Activated CD4-positive, alpha-beta T cell treated with anti-CD3 and anti-CD28 coated beads, Interleukin-2, Interleukin-4, amounts not matched to agents 100 ng/mL and 50 ng/mL, durations not matched to agents 16 hours and 8 hours (primary cell): ENCODE data around the gene PACSIN3.

Source experiments
- DNase-seq: peaks from one replicate; pipeline ENCODE4 v3.0.0-alpha.2; 2020; ENCODE audit warnings: low spot score

The PACSIN3 gene

GRCh38 chr11:47176328-47177228, 9.7 kb downstream of the PACSIN3 start, which contains the start of gene ARFGAP2:
ARFGAP2 (minus strand) TSS chr11:47176879; CDS start chr11:47176853, 26 bp downstream.
- DNase-seq, result peak; percentile 96

GRCh38 chr11:47175746-47176327, 10.4 kb downstream of the PACSIN3 start:
- DNase-seq, result no peak

- DNase-seq, result no peak
These were observed 13.4 kb downstream of the PACSIN3 start for GRCh38 chr11:47172740-47173336.

GRCh38 chr11:47171856-47172255, 14.4 kb downstream of the PACSIN3 start:
- no peak for DNase-seq

GRCh38 chr11:47171061-47171838, 15.0 kb downstream of the PACSIN3 start:
- DNase-seq, result no peak

GRCh38 chr11:47166368-47166767, 19.9 kb downstream of the PACSIN3 start:
- no peak for DNase-seq

GRCh38 chr11:47165253-47165840, 20.9 kb downstream of the PACSIN3 start:
- no peak for DNase-seq

- DNase-seq, result no peak
These were observed 21.9 kb downstream of the PACSIN3 start for GRCh38 chr11:47164321-47164720.

GRCh38 chr11:47163898-47164297, 22.3 kb downstream of the PACSIN3 start:
- DNase-seq, result no peak

- no peak for DNase-seq
These were observed 23.0 kb downstream of the PACSIN3 start for GRCh38 chr11:47163193-47163592.

- no peak for DNase-seq
These were observed 23.8 kb downstream of the PACSIN3 start for GRCh38 chr11:47162426-47162825.

GRCh38 chr11:47161890-47162289, 24.3 kb downstream of the PACSIN3 start:
- DNase-seq, result no peak

- peak; percentile 55 for DNase-seq
These were observed 24.9 kb downstream of the PACSIN3 start for GRCh38 chr11:47161134-47161854.

- DNase-seq, result no peak
These were observed 25.5 kb downstream of the PACSIN3 start for GRCh38 chr11:47160753-47161133.

GRCh38 chr11:47158242-47158641, 28.0 kb downstream of the PACSIN3 start:
- no peak for DNase-seq

GRCh38 chr11:47157805-47158204, 28.4 kb downstream of the PACSIN3 start:
- DNase-seq, result no peak

GRCh38 chr11:47156951-47157350, 29.3 kb downstream of the PACSIN3 start:
- DNase-seq, result no peak

- DNase-seq, result no peak
These were observed 29.9 kb downstream of the PACSIN3 start for GRCh38 chr11:47156333-47156732.

GRCh38 chr11:47155879-47156278, 30.4 kb downstream of the PACSIN3 start:
- no peak for DNase-seq

GRCh38 chr11:47154616-47155570, 31.3 kb downstream of the PACSIN3 start:
- DNase-seq, result peak; percentile 18
